SK-N-SH (cell line): ENCODE measurements around the gene BLCAP. TPM values are rescaled to one million over a fixed set of nuclear protein-coding genes. Genes with fewer than 3 reads are reported as not detected.

Experiments
- CTCF ChIA-PET: fragments of 300-600, 350-600 bp; formaldehyde crosslinking; extraction: SDS; loops from one replicate; lab custom pipeline; 2021; lab: Yijun Ruan, JAX
- POLR2A ChIA-PET: fragments of 350-600 bp; sonication (Branson Sonifier 250); formaldehyde crosslinking; extraction: SDS; loops from one replicate; lab custom pipeline; 2020; ENCODE audit warnings: antibody characterized with exemption, inconsistent platforms; lab: Yijun Ruan, JAX
- DNase-seq: peaks from one replicate; pipeline ENCODE4 v3.0.0; 2012
- H2AFZ ChIP-seq: fragments of 200-600 bp; sonication (generic); 2 replicates; pipeline ENCODE4 v1.8.1; 2016; ENCODE audit warnings: antibody characterized with exemption, mild to moderate bottlenecking, low read depth
- H3F3A ChIP-seq: fragments of 200-600 bp; sonication (generic); replicated peaks from 2 replicates; pipeline ENCODE3; 2016; ENCODE audit warnings: antibody characterized with exemption, mild to moderate bottlenecking; ENCODE audit not compliant: insufficient read depth
- H3K27ac ChIP-seq, 2 experiments: fragments of 200-500 bp in 1 of 2; fragments of 200-600 bp in 1 of 2; sonication (Bioruptor generic) in 1 of 2; sonication (generic), shearing (Covaris generic) in 1 of 2; 2 replicates each; pipeline versions ENCODE4 v1.5.1 to v1.6.1; 2014 to 2016; ENCODE audit warnings: low read depth in 2 of 2, inconsistent platforms in 1 of 2, low read length in 1 of 2, mild to moderate bottlenecking in 1 of 2, mixed read lengths in 1 of 2
- H3K27me3 ChIP-seq: fragments of 200-600 bp; sonication (generic), shearing (Covaris generic); 2 replicates; pipeline ENCODE4 v1.6.1; 2016; ENCODE audit warnings: mixed run types; ENCODE audit not compliant: insufficient read depth
- H3K36me3 ChIP-seq, 2 experiments: fragments of 200-500 bp in 1 of 2; fragments of 200-600 bp in 1 of 2; sonication (Bioruptor generic) in 1 of 2; sonication (generic) in 1 of 2; replicated peaks in 1 of 2; 2 replicates each; pipeline versions ENCODE3 to v1.5.1; 2014 to 2016; ENCODE audit warnings: low read length in 1 of 2, mild to moderate bottlenecking in 1 of 2; ENCODE audit not compliant: insufficient read depth in 2 of 2, control insufficient read depth in 1 of 2
- H3K4me1 ChIP-seq, 2 experiments: fragments of 200-500 bp in 1 of 2; fragments of 200-600 bp in 1 of 2; sonication (Bioruptor generic) in 1 of 2; sonication (generic), shearing (Covaris generic) in 1 of 2; 2 replicates each; pipeline versions ENCODE4 v1.5.1 to v1.6.1; 2014 to 2016; ENCODE audit warnings: low read depth in 1 of 2, low read length in 1 of 2, mixed run types in 1 of 2; ENCODE audit not compliant: insufficient read depth in 2 of 2, control insufficient read depth in 1 of 2
- H3K4me2 ChIP-seq: fragments of 200-600 bp; sonication (generic), shearing (Covaris generic); 2 replicates; pipeline ENCODE4 v1.6.1; 2017; ENCODE audit warnings: mixed run types
- H3K4me3 ChIP-seq, 2 experiments: fragments of 200-500 bp in 1 of 2; fragments of 200-600 bp in 1 of 2; sonication (Bioruptor generic) in 1 of 2; sonication (generic), shearing (Covaris generic) in 1 of 2; 2 replicates each; pipeline versions ENCODE4 v1.5.1 to v1.8.1; 2014 to 2016; ENCODE audit warnings: low read depth in 2 of 2, inconsistent platforms in 1 of 2, low read length in 1 of 2, mild to moderate bottlenecking in 1 of 2, mixed read lengths in 1 of 2, moderate library complexity in 1 of 2
- H3K79me2 ChIP-seq: fragments of 200-600 bp; sonication (generic); 2 replicates; pipeline ENCODE4 v1.8.1; 2017; ENCODE audit warnings: mild to moderate bottlenecking; ENCODE audit not compliant: insufficient read depth
- H3K9ac ChIP-seq: fragments of 200-600 bp; sonication (generic); 2 replicates; pipeline ENCODE4 v1.6.1; 2017; ENCODE audit warnings: mixed run types
- H3K9me2 ChIP-seq: fragments of 200-600 bp; sonication (generic); 2 replicates; pipeline ENCODE4 v1.6.1; 2017; ENCODE audit warnings: mixed run types
- H3K9me3 ChIP-seq: fragments of 200-600 bp; sonication (generic); 2 replicates; pipeline ENCODE4 v1.6.1; 2017; ENCODE audit warnings: mixed run types, mild to moderate bottlenecking, moderate library complexity
- H4K20me1 ChIP-seq: fragments of 200-600 bp; sonication (generic); 2 replicates; pipeline ENCODE4 v1.6.1; 2017; ENCODE audit warnings: mild to moderate bottlenecking, mixed run types; ENCODE audit not compliant: insufficient read depth
- CHD2 ChIP-seq: fragments of 150-350 bp; IDR thresholded peaks from 2 replicates; pipeline ENCODE4 v1.6.1; 2018; ENCODE audit warnings: low read length; ENCODE audit not compliant: partially characterized antibody
- ELF1 ChIP-seq: IDR thresholded peaks from 2 replicates; pipeline ENCODE4 v1.4.0; 2012
- FOSL2 ChIP-seq: IDR thresholded peaks from 2 replicates; pipeline ENCODE4 v1.4.0; 2012; ENCODE audit warnings: low read depth, mild to moderate bottlenecking, moderate library complexity, borderline replicate concordance
- FOXJ3 ChIP-seq: sonication (generic); formaldehyde crosslinking; IDR thresholded peaks from 2 replicates; pipeline ENCODE4 v1.5.1; 2020; ENCODE audit warnings: mild to moderate bottlenecking, missing genetic modification reagents
- JUND ChIP-seq: IDR thresholded peaks from 2 replicates; pipeline ENCODE4 v1.4.0; 2012
- MEF2A ChIP-seq: IDR thresholded peaks from 2 replicates; pipeline ENCODE4 v1.4.0; 2012; ENCODE audit warnings: low read depth, borderline replicate concordance
- MXI1 ChIP-seq: IDR thresholded peaks from 2 replicates; pipeline ENCODE4 v1.6.1; 2012; ENCODE audit warnings: mild to moderate bottlenecking, low read depth, low read length, improper control_type of control experiment
- NFIC ChIP-seq: IDR thresholded peaks from 2 replicates; pipeline ENCODE4 v1.4.0; 2012; ENCODE audit warnings: borderline replicate concordance
- NRF1 ChIP-seq: IDR thresholded peaks from 2 replicates; pipeline ENCODE4 v1.6.1; 2012; ENCODE audit warnings: low read depth, mild to moderate bottlenecking, low read length
- RAD21 ChIP-seq: IDR thresholded peaks from 2 replicates; pipeline ENCODE4 v1.6.1; 2012; ENCODE audit warnings: mild to moderate bottlenecking, low read length
- RFX5 ChIP-seq: IDR thresholded peaks from 2 replicates; pipeline ENCODE4 v1.6.1; 2012; ENCODE audit warnings: mild to moderate bottlenecking, improper control_type of control experiment, low read length
- RXRA ChIP-seq: IDR thresholded peaks from 2 replicates; pipeline ENCODE4 v1.4.0; 2012; ENCODE audit warnings: low read depth, mild to moderate bottlenecking, borderline replicate concordance
- SIN3A ChIP-seq: IDR thresholded peaks from 2 replicates; pipeline ENCODE4 v1.6.1; 2012; ENCODE audit warnings: low read depth, mild to moderate bottlenecking, low read length, moderate library complexity, borderline replicate concordance
- TAF1 ChIP-seq: IDR thresholded peaks from 2 replicates; pipeline ENCODE4 v1.6.1; 2012; ENCODE audit warnings: low read depth, mild to moderate bottlenecking, low read length, moderate library complexity, borderline replicate concordance
- TCF12 ChIP-seq: IDR thresholded peaks from 2 replicates; pipeline ENCODE4 v1.4.0; 2012
- YY1 ChIP-seq: IDR thresholded peaks from 2 replicates; pipeline ENCODE4 v1.4.0; 2012; ENCODE audit warnings: low read depth, mild to moderate bottlenecking
- ZBTB33 ChIP-seq: IDR thresholded peaks from 2 replicates; pipeline ENCODE4 v1.4.0; 2012; ENCODE audit warnings: low read depth, borderline replicate concordance
- WGBS: methylation state at CpG from one replicate; pipeline ENCODE4 v1.1.6; 2017; ENCODE audit warnings: low lambda C conversion rate; 5-methylcytosine and 5-hydroxymethylcytosine counted together
- polyA plus RNA-seq, 3 experiments: library from polyadenylated mRNA; depleted of rRNA; stranded (reverse); fragments of >200 nt; gene quantifications; 2 replicates each; pipeline ENCODE4 v1.2.3, GENCODE V29; 2012
- TF ChIP-seq, protein P1 (sequence below): fragments of 150-350 bp; IDR thresholded peaks from 2 replicates; pipeline ENCODE4 v1.6.1; 2016; ENCODE audit warnings: mild to moderate bottlenecking, low read depth, low read length
- TF ChIP-seq, protein P2 (sequence below): IDR thresholded peaks from 2 replicates; pipeline ENCODE4; 2012
- TF ChIP-seq, protein P3 (sequence below): IDR thresholded peaks from 2 replicates; pipeline ENCODE4 v1.4.0; 2012; ENCODE audit warnings: low read depth

Gene BLCAP
- polyA plus RNA-seq, 1 of the 3 experiments (the other 2 are of a cell fraction) = 55.8 TPM

GRCh38 chr20:37474386-37474785 lies 53.3 kb downstream of the BLCAP start:
- H2AFZ ChIP-seq = no peak overlapping the region
- WGBS = 35% methylated on average over 4 of the region's 4 CpGs
- ChIA-PET CTCF (no interaction called here), POLR2A (no interaction called here)
- no peaks in the 10 kb centered on the region for H3K36me3 ChIP-seq
- no peaks in the 10 kb centered on the region for H4K20me1 ChIP-seq
- DNase-seq = no peak
- no peaks in the 10 kb centered on the region for H3K9me2 ChIP-seq
- no peaks in the 10 kb centered on the region for H3K79me2 ChIP-seq
- H3K9ac ChIP-seq = no peak overlapping the region
- no peaks in the 10 kb centered on the region for H3K9me3 ChIP-seq
- H3K4me1 ChIP-seq = peaks cover 0 to 3% of the 10 kb centered on the region in 2 experiments; a peak in 1 of 4 replicates
- no peak overlapping the region for H3K4me2 ChIP-seq
- H3K4me3 ChIP-seq = no peak overlapping the region
- no peaks in the 10 kb centered on the region for H3F3A ChIP-seq
- H3K27ac ChIP-seq = no peak overlapping the region
- TF ChIP-seq TCF12 (no peak), MEF2A (no peak), RXRA (no peak), YY1 (no peak), RAD21 (no peak), SIN3A (no peak), MXI1 (no peak)
- TF ChIP-seq, protein P1, sequence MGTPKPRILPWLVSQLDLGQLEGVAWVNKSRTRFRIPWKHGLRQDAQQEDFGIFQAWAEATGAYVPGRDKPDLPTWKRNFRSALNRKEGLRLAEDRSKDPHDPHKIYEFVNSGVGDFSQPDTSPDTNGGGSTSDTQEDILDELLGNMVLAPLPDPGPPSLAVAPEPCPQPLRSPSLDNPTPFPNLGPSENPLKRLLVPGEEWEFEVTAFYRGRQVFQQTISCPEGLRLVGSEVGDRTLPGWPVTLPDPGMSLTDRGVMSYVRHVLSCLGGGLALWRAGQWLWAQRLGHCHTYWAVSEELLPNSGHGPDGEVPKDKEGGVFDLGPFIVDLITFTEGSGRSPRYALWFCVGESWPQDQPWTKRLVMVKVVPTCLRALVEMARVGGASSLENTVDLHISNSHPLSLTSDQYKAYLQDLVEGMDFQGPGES = no peak
- TF ChIP-seq, protein P2, sequence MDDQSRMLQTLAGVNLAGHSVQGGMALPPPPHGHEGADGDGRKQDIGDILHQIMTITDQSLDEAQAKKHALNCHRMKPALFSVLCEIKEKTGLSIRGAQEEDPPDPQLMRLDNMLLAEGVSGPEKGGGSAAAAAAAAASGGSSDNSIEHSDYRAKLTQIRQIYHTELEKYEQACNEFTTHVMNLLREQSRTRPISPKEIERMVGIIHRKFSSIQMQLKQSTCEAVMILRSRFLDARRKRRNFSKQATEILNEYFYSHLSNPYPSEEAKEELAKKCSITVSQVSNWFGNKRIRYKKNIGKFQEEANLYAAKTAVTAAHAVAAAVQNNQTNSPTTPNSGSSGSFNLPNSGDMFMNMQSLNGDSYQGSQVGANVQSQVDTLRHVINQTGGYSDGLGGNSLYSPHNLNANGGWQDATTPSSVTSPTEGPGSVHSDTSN = no peak
- H3K27me3 ChIP-seq = peaks cover 28% of the 10 kb centered on the region; the same call in 1 of the 2 replicates

DNA sequence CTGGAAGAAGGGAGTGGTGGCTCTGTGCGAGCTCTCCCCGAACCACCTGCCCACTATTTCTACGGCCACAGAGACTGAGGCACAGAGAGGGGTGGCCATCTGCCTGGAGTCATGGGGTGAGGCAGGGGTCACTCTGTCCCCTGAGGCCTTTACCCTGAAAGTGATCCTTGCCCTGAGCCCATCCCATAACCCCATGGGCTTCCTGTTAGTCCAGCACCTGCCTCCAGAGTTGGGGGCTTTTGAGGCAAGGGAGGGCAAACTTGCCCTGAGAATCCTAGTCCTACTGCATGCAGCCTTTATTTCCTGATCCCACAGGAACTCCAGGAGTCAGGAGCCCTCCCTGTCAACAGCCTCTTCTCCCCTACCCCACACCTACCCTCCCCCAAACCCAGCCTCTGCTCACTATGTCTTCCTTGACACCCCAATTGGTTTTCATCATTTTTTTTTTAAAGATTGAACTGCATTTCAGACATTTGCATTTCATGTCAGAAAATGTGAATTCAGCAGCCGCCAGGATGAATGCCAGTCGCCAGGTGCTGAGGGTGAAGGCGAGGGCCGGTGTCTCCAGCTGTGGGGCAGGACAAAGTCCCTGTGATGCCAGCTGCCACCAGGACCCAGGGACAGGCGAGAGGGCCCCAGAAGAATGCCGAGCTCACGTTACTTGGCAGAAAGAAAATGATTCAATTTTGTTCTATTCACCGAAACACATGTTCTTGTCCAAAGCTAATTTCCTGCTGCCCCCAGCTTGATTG lies 54.3 kb downstream of the BLCAP start:
- ChIA-PET CTCF (no interaction called here), POLR2A (no interaction called here)
- Histone ChIP-seq H2AFZ (no peak overlapping the region), H3K27me3 (peaks cover 22% of the 10 kb centered on the region; the same call in 1 of the 2 replicates), H3K9me3 (no peaks in the 10 kb centered on the region), H3K4me1 (peaks cover 0 to 3% of the 10 kb centered on the region in 2 experiments; a peak in 1 of 4 replicates), H3F3A (no peaks in the 10 kb centered on the region), H3K4me2 (no peak overlapping the region), H3K36me3 (no peaks in the 10 kb centered on the region), H3K27ac (no peak overlapping the region), H4K20me1 (no peaks in the 10 kb centered on the region), H3K9ac (no peak overlapping the region), H3K79me2 (no peaks in the 10 kb centered on the region), H3K9me2 (no peaks in the 10 kb centered on the region), H3K4me3 (no peak overlapping the region)
- TF ChIP-seq FOSL2 (no peak), TCF12 (no peak), RFX5 (no peak), JUND (no peak), ELF1 (no peak), ZBTB33 (no peak), FOXJ3 (CRISPR knock-in tag) (no peak), TAF1 (no peak), MXI1 (no peak), CHD2 (no peak), NRF1 (no peak), SIN3A (no peak), NFIC (no peak), RXRA (no peak)
- TF ChIP-seq, protein P3, sequence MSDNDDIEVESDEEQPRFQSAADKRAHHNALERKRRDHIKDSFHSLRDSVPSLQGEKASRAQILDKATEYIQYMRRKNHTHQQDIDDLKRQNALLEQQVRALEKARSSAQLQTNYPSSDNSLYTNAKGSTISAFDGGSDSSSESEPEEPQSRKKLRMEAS = no peak
- TF ChIP-seq, protein P1 = no peak
- WGBS = 71% methylated on average over 11 of the region's 11 CpGs
- DNase-seq = no peak
